ENCODE results near the gene LAMA5.

Gene LAMA5

GRCh38 chr20:62303340-62304226 is 63.5 kb downstream of the LAMA5 start:
- in situ Hi-C loops (cut with HindIII; ENCODE audit: low pct_unique_long_range_greater_than_20kb, low sequenced_read_pairs), result no loop called here
- no peak for TF ChIP-seq JUND (IDR thresholded peaks at IDR 0.05; ENCODE audit: low read depth)
- peak in 1 of 2 experiments; percentile 59 for DNase-seq (ENCODE audit: low read depth in 1 of 2, low spot score in 1 of 2)

GRCh38 chr20:62303062-62303339 is 64.1 kb downstream of the LAMA5 start:
- DNase-seq (ENCODE audit: low read depth in 1 of 2, low spot score in 1 of 2), result no peak
- in situ Hi-C loops (cut with HindIII; ENCODE audit: low pct_unique_long_range_greater_than_20kb, low sequenced_read_pairs), result no loop called here
- no peak for TF ChIP-seq JUND (IDR thresholded peaks at IDR 0.05; ENCODE audit: low read depth)

GRCh38 chr20:62302341-62303061 is 64.6 kb downstream of the LAMA5 start, which contains the start of gene ADRM1:
TSS of gene ADRM1 (plus strand) at chr20:62302997. CDS start at chr20:62303569, 572 bp downstream.
- in situ Hi-C loops (cut with HindIII; ENCODE audit: low pct_unique_long_range_greater_than_20kb, low sequenced_read_pairs), result no loop called here
- peak; percentile 99 to 100 for DNase-seq (ENCODE audit: low read depth in 1 of 2, low spot score in 1 of 2)
- no peak for TF ChIP-seq JUND (IDR thresholded peaks at IDR 0.05; ENCODE audit: low read depth)

- in situ Hi-C loops (cut with HindIII; ENCODE audit: low pct_unique_long_range_greater_than_20kb, low sequenced_read_pairs), result no loop called here
- no peak for TF ChIP-seq JUND (IDR thresholded peaks at IDR 0.05; ENCODE audit: low read depth)
- DNase-seq (ENCODE audit: low read depth in 1 of 2, low spot score in 1 of 2), result peak; percentile 91 to 98
Measured at GRCh38 chr20:62301773-62302340, 65.3 kb downstream of the LAMA5 start.

DNA sequence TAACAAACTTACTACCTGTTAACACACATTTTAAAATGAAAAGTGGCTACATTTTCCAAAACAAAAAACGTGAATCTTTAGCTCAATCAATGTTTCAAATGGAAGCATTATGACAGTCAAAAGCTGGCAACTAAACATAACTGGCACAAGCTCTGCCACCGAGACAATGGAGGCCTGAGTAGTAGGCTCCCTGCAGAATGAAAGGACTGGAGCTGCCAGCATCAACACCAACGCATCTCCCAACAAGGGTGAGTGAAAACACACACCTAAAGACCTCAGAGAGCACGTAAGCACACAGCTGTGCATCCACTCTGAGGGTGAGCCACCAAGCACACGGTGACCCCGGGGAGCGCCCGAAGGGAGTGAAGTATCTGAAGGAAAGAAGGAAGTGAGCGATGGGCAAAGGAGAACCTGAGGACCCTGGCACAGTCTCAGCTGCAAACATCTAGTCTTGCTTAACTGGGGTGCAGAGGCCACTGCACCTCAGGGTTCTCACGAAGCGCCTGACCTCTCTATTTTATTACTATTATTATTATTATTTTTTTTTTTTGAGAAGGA is 65.9 kb downstream of the LAMA5 start:
- in situ Hi-C loops (cut with HindIII; ENCODE audit: low pct_unique_long_range_greater_than_20kb, low sequenced_read_pairs), result no loop called here

GRCh38 chr20:62300319-62300718 is 66.8 kb downstream of the LAMA5 start:
- TF ChIP-seq JUND (IDR thresholded peaks at IDR 0.05; ENCODE audit: low read depth), result no peak
- in situ Hi-C loops (cut with HindIII; ENCODE audit: low pct_unique_long_range_greater_than_20kb, low sequenced_read_pairs), result no loop called here
- DNase-seq (ENCODE audit: low read depth in 1 of 2, low spot score in 1 of 2), result no peak

More for the DNA sequence above, 65.9 kb downstream of the LAMA5 start:
- TF ChIP-seq JUND (IDR thresholded peaks at IDR 0.05; ENCODE audit: low read depth), result no peak
- DNase-seq (ENCODE audit: low read depth in 1 of 2, low spot score in 1 of 2), result no peak

- TF ChIP-seq JUND (IDR thresholded peaks at IDR 0.05; ENCODE audit: low read depth), result no peak
- DNase-seq (ENCODE audit: low read depth in 1 of 2, low spot score in 1 of 2), result no peak
- in situ Hi-C loops (cut with HindIII; ENCODE audit: low pct_unique_long_range_greater_than_20kb, low sequenced_read_pairs), result no loop called here
Measured at GRCh38 chr20:62299666-62300236, 67.4 kb downstream of the LAMA5 start.

GRCh38 chr20:62298577-62299249 is 68.4 kb downstream of the LAMA5 start:
- no peak for TF ChIP-seq JUND (IDR thresholded peaks at IDR 0.05; ENCODE audit: low read depth)
- DNase-seq (ENCODE audit: low read depth in 1 of 2, low spot score in 1 of 2), result no peak
- in situ Hi-C loops (cut with HindIII; ENCODE audit: low pct_unique_long_range_greater_than_20kb, low sequenced_read_pairs), result no loop called here

DNA sequence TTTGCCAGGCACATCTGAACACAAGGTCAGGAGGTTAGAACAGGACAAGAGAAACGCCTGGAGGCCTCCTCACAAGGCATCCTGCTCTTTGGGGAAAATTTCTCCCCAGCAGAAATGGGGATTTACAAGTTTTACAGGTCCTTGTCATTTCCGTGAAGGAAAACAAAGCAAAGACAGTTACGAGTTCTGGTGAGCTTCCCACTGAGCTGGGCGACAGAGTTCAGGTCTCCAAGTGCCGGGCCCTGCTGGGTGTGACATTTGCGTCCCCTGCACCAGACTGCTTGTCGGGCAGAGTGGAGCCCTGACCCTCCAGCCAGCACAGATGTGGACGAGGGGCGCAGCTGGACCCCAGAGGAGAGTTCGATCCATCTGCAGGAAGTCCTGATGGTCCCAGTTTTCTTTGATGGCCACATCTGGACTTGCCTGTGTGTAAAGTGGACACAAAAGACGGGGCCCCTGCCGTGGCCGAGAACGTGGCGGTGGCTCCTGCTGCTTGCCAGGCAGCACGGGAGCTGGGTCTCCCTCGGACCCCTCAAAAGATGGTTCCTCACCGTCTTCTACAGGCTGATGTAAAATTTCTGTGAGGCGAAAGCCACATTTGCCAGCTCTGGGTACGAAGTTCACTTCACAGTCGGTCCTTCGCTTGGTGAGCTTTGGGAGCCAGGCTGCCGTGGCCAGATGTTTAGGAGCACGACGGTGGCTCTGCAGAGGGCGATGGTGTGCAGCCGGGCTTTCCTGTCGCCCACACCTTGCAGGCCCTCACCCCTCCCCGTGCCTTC is 69.5 kb downstream of the LAMA5 start:
- TF ChIP-seq JUND (IDR thresholded peaks at IDR 0.05; ENCODE audit: low read depth), result no peak
- in situ Hi-C loops (cut with HindIII; ENCODE audit: low pct_unique_long_range_greater_than_20kb, low sequenced_read_pairs), result no loop called here

GRCh38 chr20:62296724-62297448 is 70.2 kb downstream of the LAMA5 start:
- in situ Hi-C loops (cut with HindIII; ENCODE audit: low pct_unique_long_range_greater_than_20kb, low sequenced_read_pairs), result no loop called here
- no peak for DNase-seq (ENCODE audit: low read depth in 1 of 2, low spot score in 1 of 2)
- TF ChIP-seq JUND (IDR thresholded peaks at IDR 0.05; ENCODE audit: low read depth), result no peak

More for the DNA sequence above, 69.5 kb downstream of the LAMA5 start:
- DNase-seq (ENCODE audit: low read depth in 1 of 2, low spot score in 1 of 2), result peak in 1 of 2 experiments; percentile 76

DNA sequence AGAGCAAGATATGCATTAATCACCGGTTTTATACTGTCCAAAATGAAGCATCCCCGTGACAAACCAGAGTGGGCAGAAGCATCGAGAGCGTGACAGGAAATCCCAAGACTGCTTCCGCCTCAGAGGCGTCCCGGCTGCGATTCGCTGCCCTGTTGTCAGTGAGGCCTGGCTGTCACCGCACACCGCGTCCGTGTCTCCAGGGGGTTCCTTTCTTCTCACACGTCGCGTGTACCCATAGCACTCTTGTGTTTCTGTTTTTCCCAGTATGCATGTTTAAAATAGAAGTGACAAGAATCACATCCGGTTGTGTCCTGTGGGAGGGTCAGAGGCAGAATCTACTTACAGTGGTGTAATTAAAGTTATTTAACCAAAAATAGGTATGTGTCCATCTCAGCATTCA is 72.6 kb downstream of the LAMA5 start:
- no peak for DNase-seq (ENCODE audit: low read depth in 1 of 2, low spot score in 1 of 2)
- TF ChIP-seq JUND (IDR thresholded peaks at IDR 0.05; ENCODE audit: low read depth), result no peak
- in situ Hi-C loops (cut with HindIII; ENCODE audit: low pct_unique_long_range_greater_than_20kb, low sequenced_read_pairs), result no loop called here

Data from T47D (cell line).